ENCODE measurements around the gene DEFB118.

- TF ChIP-seq CTCF (IDR thresholded peaks at IDR 0.05; ENCODE audit: poor library complexity) (no peak), EZH2phosphoT487 (IDR thresholded peaks at IDR 0.05; ENCODE audit: low read depth, severe bottlenecking, unreplicated experiment) (no peak), EZH2 (IDR thresholded peaks at IDR 0.05; ENCODE audit: borderline replicate concordance) (no peak)
Measured at GRCh38 chr20:31410011-31410410, 41.6 kb downstream of the DEFB118 start.

All from hepatocyte (in vitro differentiated cells).